ENCODE results near the gene HOXD11. TPM values are rescaled to one million over a fixed set of nuclear protein-coding genes. Genes with fewer than 3 reads are reported as not detected.

Gene HOXD11
- total and polyA plus RNA-seq, 2 of the 4 experiments (the other 2 are of a cell fraction) = not detected

GRCh38 chr2:176075481-176075880 is 31.6 kb upstream of the HOXD11 start:
- Histone ChIP-seq H3K27ac (ENCODE audit: insufficient read depth, low read length) (no peak overlapping the region), H3K9me3 (ENCODE audit: control insufficient read depth, insufficient read depth, low read length) (peaks cover 12% of the 10 kb centered on the region; the same call in 1 of the 2 replicates), H3K14ac (replicated peaks; ENCODE audit: low read depth, low read length) (no peak overlapping the region), H3K36me3 (ENCODE audit: control insufficient read depth, insufficient read depth, low read length) (no peaks in the 10 kb centered on the region), H3K4me3 (ENCODE audit: insufficient read depth, low read depth, low read length) (no peak overlapping the region), H3K18ac (ENCODE audit: low read depth, low read length) (no peak overlapping the region), H3K9me1 (ENCODE audit: insufficient read depth, low read length) (no peaks in the 10 kb centered on the region), H3K27me3 (ENCODE audit: control insufficient read depth, insufficient read depth, low read length) (peaks cover 85% of the 10 kb centered on the region), H2AK9ac (replicated peaks; ENCODE audit: low read depth, low read length, poor library complexity) (no peak overlapping the region), H2BK5ac (ENCODE audit: low read depth, low read length, poor library complexity, severe bottlenecking) (no peak overlapping the region), H3K23ac (ENCODE audit: low read depth, low read length) (no peak overlapping the region), H2AK5ac (ENCODE audit: low read depth, low read length) (no peak overlapping the region), H4K20me1 (ENCODE audit: insufficient read depth, low read length) (no peaks in the 10 kb centered on the region), H4K91ac (ENCODE audit: insufficient read depth, low read depth, low read length) (no peak overlapping the region), H4K8ac (ENCODE audit: low read depth in 2 of 2, low read length in 2 of 2) (no peak overlapping the region), H2BK15ac (ENCODE audit: low read depth, low read length) (no peak overlapping the region), H3K56ac (ENCODE audit: extremely low read depth, insufficient read depth, low read length) (no peak overlapping the region), H4K5ac (ENCODE audit: low read depth, low read length) (no peak overlapping the region), H3K4ac (ENCODE audit: low read depth, low read length) (no peak overlapping the region), H2AFZ (replicated peaks; ENCODE audit: low read length, poor library complexity) (no peak overlapping the region), H3K9ac (ENCODE audit: low read depth, low read length) (no peak overlapping the region), H2BK120ac (ENCODE audit: low read depth, low read length) (no peak overlapping the region), H3K79me1 (ENCODE audit: low read depth in 1 of 2, low read length in 2 of 2) (no peaks in the 10 kb centered on the region), H3K4me1 (ENCODE audit: control insufficient read depth, insufficient read depth, low read length) (peaks cover 1% of the 10 kb centered on the region), H3K4me2 (ENCODE audit: low read depth, low read length) (no peak overlapping the region), H2BK20ac (ENCODE audit: low read depth, low read length) (no peak overlapping the region)
- DNase-seq (no peak), ATAC-seq (ENCODE audit: low read depth) (no peak)
- in situ Hi-C loops (cut with MboI; ENCODE audit: low sequenced_read_pairs) (loop anchor here (25.0 kb wide), 2 partner anchors 1038 to 1338 kb away; no protein-coding TSS in a partner anchor), intact Hi-C loops (cut with micrococcal nuclease) (no loop called here), dilution Hi-C loops (cut with HindIII; ENCODE audit: low sequenced_read_pairs, unreplicated experiment) (no loop called here)
- ChIA-PET CTCF (no interaction called here), POLR2A (ENCODE audit: unreplicated experiment) (no interaction called here)
- 17% methylated on average over 3 of the region's 15 CpGs; no CpG with 5 or more reads in 1 of the 2 experiments for WGBS, 2 experiments (ENCODE audit: extremely low coverage in 2 of 2, insufficient read length in 1 of 2)
- TF ChIP-seq CHD1 (IDR thresholded peaks at IDR 0.05; ENCODE audit: low read depth, low read length) (no peak), RAD21 (IDR thresholded peaks at IDR 0.05; ENCODE audit: low read length) (no peak), CEBPB (IDR thresholded peaks at IDR 0.05; ENCODE audit: low read depth, low read length) (no peak), ELK1 (IDR thresholded peaks at IDR 0.05; ENCODE audit: borderline replicate concordance, low read depth, low read length) (no peak)
- no TSS peak for BruUV-seq (replicated peaks)
